ENCODE measurements around the gene NINJ2.
"Not testable (repeated sequence)": the region's sequence is repeated elsewhere in the genome, so short reads cannot be mapped to it uniquely, and the experiment has no call there.

The NINJ2 gene, protein sequence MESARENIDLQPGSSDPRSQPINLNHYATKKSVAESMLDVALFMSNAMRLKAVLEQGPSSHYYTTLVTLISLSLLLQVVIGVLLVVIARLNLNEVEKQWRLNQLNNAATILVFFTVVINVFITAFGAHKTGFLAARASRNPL

DNA sequence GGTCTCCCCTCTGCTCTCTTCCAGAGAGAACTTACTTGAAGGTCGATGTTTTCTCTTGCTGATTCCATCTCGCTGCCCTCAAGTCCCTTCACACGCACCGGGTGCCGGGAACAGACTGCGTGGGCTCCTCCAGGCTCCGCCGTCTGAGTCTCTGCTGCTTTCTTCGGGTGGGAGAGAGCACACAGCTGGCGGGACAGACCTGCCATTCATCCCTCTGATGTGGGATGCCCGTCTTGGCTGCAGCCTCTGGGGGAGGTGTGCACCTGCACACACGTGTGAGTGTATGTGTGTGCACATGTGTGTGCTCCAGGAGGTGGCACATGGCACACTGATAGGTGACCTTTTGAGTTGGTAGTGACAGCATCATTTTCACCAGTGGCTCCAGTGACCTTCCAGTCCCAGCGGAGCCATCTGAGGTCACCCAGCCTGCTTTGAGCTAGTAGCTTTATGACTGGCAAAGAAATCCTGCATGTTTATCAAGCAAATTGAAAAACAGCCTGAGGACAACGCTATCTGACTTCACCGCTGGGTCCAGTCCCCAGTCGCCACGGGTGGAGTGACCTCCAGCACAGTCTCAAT, at the start of gene NINJ2:
Gene NINJ2 (minus strand): TSS at position 153 of the 579 bp plus-strand sequence. CDS start 85 bp downstream, at position 68.
- peak; percentile 70 for DNase-seq (ENCODE audit: low spot score)

GRCh38 chr12:712172-712863, 49.1 kb upstream of the NINJ2 start:
- DNase-seq (ENCODE audit: low spot score): peak; percentile 89

DNA sequence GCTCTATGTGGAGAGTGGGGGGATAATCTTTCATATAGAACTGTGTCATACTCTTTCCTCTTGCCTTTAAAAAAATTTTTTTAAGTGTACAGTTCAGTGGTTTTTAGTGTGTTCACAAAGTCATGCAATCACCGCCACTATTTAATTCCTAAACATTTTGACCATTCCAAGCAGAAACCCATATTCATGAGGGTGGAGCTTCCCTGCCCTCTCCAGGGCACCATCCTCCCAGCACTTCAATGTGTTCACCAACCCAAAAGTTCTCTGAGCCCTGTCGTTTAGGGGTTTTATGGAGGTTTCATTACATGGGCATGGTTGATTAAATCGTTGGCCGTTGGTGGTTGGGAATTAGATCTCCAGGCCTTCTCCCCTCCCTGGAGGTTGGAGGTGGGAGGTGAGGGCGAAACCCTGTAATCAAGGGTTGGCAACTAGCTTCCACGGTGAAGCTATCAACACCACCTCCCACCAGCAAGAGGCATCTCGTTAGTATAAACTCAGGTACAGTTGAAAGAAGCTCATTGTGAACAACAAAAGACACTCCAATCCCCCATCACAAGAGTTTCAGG, 46.3 kb upstream of the NINJ2 start:
- no peak for DNase-seq (ENCODE audit: low spot score)

- not testable (repeated sequence) for DNase-seq (ENCODE audit: low spot score)
Measured at GRCh38 chr12:708084-708483, 44.8 kb upstream of the NINJ2 start.

DNA sequence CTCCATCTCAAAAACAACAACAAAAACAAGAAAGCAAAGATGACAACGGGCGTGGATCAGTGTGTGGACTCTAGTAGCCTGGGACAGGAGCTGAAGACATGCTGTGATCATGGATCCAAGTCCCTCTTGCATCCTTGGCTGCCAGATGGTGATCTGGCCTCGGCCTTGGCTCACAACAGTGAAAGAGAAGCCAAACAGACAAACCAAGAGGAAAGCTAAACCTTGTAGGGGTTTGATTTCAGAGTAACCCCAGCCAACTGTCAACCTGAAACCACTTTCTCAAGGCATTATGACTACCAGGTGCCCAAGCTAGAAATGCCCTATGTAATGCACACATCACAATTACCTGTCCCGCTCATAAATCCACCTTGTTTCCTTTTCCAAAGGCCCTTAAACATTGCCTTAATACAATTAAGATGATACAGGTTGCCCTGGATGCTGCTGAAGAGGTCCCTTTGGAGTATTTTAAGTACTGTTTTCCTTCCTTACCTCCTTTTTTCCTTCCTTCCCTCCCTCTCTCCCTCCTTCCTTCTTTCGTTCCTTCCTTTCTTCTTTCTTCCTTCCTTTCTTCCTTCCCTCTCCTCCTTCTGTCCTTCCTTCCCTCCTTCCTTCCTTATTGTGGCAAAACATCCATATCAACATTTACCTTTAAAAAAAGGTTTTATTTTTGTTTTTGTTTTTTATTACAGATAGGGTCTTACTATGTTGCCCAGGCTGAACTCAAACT, 41.4 kb upstream of the NINJ2 start:
- no peak for DNase-seq (ENCODE audit: low spot score)

DNA sequence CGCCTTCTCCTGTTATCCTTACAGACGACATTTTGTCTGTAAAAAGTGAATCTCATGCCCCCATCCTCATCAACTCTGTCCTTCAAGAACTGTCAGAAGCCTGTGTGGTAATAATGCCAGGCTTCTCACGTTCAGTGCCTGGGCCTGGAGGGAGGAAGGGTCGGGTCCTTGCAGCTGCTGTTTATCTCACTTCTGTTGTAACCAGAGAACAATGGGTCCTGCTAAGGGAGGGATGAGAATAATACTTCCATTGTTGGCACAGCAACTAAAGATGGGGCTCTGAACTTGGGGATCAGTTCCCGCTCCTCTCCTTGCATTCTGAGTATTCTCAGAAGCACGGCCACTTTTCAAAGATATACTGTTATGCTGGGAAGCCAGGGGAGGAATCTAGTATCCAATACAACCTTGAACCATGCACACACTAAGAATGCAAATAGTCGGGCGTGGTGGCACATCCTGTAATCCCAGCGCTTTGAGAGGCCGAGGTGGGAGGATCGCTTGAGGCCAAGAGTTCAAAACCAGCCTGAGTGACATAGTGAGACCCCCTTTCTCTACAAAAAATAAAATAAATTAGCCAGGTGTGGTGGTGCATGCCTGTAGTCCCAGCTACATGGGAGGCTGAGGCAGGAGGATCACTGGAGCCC, 38.8 kb upstream of the NINJ2 start:
- DNase-seq (ENCODE audit: low spot score): peak; percentile 98

- no peak for DNase-seq (ENCODE audit: low spot score)
Measured at GRCh38 chr12:700016-700415, 36.8 kb upstream of the NINJ2 start.

- DNase-seq (ENCODE audit: low spot score): not testable (repeated sequence)
Measured at GRCh38 chr12:698222-698621, 35.0 kb upstream of the NINJ2 start.

DNA sequence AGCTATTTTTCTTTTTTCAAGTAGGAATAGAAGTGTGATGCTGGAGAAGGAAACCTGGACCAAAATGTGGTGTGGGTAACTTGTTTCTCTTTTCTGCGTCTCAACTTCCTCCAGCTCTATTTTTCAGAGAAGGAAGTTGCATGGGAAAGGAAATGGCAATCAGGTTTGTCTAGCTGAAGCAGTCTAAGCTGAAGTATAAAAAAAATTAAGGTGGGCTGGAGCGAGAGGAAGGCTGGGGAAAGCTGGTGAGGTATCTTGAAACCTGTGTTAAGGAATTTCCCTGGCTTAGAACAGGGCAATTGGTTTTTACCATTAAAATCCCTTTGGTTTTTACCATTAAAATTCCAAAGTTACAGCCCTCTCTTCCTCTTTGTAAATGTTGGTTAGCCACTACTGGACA, 34.2 kb upstream of the NINJ2 start:
- no peak for DNase-seq (ENCODE audit: low spot score)

- DNase-seq (ENCODE audit: low spot score): peak; percentile 72
Measured at GRCh38 chr12:694734-695503, 31.7 kb upstream of the NINJ2 start.

DNA sequence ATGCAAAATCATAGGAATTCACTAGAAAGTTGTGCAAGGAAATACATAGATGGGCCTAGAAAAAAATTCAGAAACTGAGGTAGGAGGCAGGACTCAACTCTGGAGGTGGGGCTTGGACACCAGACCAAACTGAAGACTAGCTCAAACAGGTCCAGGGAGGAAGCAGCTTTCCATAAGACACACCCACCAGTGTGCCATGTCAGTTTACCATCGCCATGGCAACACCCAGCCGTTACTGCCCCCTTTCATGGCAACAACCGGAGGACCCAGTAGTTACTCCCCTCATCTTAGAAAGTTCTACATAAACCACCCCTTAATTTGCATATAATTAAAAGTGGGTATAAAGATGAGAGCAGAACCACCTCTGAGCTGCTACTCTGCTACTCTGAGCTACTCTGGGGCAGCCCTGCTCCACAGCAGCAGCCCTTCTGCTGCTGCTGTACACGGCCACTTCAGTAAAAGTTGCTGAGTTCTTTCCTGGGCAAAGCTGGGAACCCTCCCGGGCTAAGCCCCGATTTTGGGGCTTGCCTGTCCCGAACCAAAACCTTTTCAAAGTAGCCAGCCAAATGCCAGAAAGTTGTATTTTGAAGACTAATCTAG, 30.8 kb upstream of the NINJ2 start:
- no peak for DNase-seq (ENCODE audit: low spot score)

GRCh38 chr12:692274-692673, 29.0 kb upstream of the NINJ2 start:
- no peak for DNase-seq (ENCODE audit: low spot score)

- DNase-seq (ENCODE audit: low spot score): no peak
Measured at GRCh38 chr12:690466-690865, 27.2 kb upstream of the NINJ2 start.

GRCh38 chr12:685388-685787, 22.1 kb upstream of the NINJ2 start:
- no peak for DNase-seq (ENCODE audit: low spot score)

- no peak for DNase-seq (ENCODE audit: low spot score)
Measured at GRCh38 chr12:684416-684815, 21.2 kb upstream of the NINJ2 start.

- DNase-seq (ENCODE audit: low spot score): no peak
Measured at GRCh38 chr12:681568-682256, 18.5 kb upstream of the NINJ2 start.

- DNase-seq (ENCODE audit: low spot score): no peak
Measured at GRCh38 chr12:678747-679712, 15.8 kb upstream of the NINJ2 start.

DNA sequence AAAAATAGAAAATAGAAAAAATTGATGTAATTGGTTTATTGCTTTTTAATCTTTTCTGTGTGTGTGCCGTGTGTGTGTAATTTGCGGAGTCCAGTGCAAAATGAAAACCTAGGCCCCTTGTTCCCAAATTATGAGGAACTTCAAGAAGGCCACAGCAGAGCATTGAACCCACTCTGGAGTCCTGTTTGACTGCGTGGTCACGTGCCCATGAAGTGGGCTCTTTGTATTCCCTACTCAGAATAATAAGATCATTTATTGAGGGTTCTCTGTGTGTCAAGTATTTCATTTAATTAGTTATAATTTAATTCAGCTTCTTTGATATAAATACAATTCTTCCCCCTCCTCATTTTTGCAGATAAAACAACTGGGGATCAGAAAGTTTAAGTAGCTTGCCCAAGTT, 12.3 kb upstream of the NINJ2 start:
- peak; percentile 59 for DNase-seq (ENCODE audit: low spot score)

DNA sequence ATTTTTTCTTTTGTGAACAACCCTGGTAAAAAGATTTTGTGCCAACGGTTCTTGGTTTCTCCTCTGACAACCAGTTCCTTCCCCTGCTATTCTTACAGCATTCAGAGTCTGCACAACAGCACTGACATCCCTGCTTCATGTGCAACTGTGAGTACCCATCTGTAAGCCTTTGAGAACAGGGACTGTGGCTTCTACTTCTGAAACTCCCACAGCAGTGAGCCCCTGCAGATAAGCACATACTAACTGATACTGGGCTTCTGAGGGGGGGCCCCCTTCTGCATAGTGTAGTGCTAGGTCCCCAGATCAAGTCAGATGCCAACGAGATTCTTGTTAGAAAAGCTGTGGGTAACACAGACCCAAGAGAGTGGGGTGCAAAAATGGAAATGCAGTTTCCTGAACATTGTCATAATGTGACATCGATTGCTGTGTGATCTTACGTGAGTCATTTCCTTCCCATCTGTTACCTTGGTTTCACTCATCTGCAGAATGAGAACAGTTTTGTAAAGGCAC, 11.1 kb upstream of the NINJ2 start:
- no peak for DNase-seq (ENCODE audit: low spot score)
